NCI-H446 treated with DMSO at 0.1 percent for 48 hours (cell line): Measurements from ENCODE around the gene NOC4L.

Experiments
- DNase-seq: peaks from one replicate; lab custom pipeline; 2025; lab: John Stamatoyannopoulos, UW

NOC4L gene

GRCh38 chr12:132197581-132198354 lies 53.5 kb downstream of the NOC4L start:
- DNase-seq = no peak

GRCh38 chr12:132199101-132199500 lies 54.8 kb downstream of the NOC4L start:
- DNase-seq = no peak

DNA sequence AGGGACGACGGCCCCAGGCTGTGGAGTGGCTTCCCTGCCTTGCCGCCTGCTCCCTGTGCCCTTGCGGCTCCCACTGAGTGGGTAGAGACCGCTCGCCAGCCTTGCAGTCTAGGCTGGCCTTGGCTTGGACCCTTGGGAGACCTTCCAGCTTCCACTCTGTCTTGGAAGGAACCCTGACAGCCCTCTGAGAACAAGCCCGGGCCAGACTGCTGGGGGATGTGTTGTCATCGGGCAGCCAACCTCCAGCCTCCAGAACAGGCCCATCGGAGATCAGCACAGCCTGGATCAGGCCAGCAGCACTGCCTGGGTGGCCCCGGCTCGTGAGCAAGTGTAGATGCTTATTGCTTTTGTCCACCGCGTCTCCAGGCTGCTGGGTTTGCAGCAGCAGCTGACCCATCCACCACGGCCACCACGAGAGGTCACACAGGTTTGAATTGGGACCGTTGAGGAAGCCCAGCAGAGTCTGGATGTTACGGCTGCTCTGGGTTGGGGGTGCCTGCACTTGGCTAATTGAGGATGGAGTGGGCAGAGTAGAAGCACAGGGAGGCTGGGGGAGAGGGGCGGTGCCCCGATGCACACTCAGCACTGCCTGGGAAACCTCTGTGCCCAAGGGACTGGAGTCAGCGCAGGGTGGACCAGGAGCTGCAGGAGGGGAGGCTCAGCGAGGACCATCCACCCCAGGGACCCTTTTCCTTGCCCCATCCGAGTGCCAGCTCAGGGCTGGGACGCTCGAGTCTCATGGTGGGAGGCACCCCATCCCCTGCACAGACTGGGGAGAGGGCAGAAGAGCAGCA lies 55.5 kb downstream of the NOC4L start:
- no peak for DNase-seq

- DNase-seq = no peak
These were observed 56.5 kb downstream of the NOC4L start for GRCh38 chr12:132200800-132201199.

- DNase-seq = no peak
These were observed 57.3 kb downstream of the NOC4L start for GRCh38 chr12:132201391-132202120.
